Glomerular endothelial cell (primary cell): Measurements from ENCODE around the gene RHOH. TPM values are rescaled to one million over a fixed set of nuclear protein-coding genes. Genes with fewer than 3 reads are reported as not detected.
"Not testable (repeated sequence)": the region's sequence is repeated elsewhere in the genome, so short reads cannot be mapped to it uniquely, and the experiment has no call there.

Source experiments
- DNase-seq: peaks from one replicate; pipeline ENCODE4 v3.0.0-alpha.2; 2011; ENCODE audit warnings: low read depth, low spot score; ENCODE audit errors: extremely low read depth
- total RNA-seq: library from RNA; depleted of rRNA; stranded (reverse); fragments of >200 nt; gene quantifications from 2 replicates; pipeline ENCODE4 v1.2.3, GENCODE V29; 2015

Gene RHOH
- 0.82 TPM in 1 of 2 replicates, not detected in the other for total RNA-seq

- no peak for DNase-seq
Measured at GRCh38 chr4:40196724-40197281, at the start of gene RHOH. TSS of gene RHOH (plus strand) at chr4:40197031. CDS start at chr4:40243387, 46,356 bp downstream.

GRCh38 chr4:40147490-40147889, 49.3 kb upstream of the RHOH start:
- DNase-seq = not testable (repeated sequence)

GRCh38 chr4:40149960-40150385, 46.9 kb upstream of the RHOH start:
- peak; percentile 68 for DNase-seq

GRCh38 chr4:40150932-40151331, 45.9 kb upstream of the RHOH start:
- no peak for DNase-seq

- no peak for DNase-seq
Measured at GRCh38 chr4:40152637-40153036, 44.2 kb upstream of the RHOH start.

GRCh38 chr4:40157436-40157835, 39.4 kb upstream of the RHOH start:
- no peak for DNase-seq

- no peak for DNase-seq
Measured at GRCh38 chr4:40160258-40160657, 36.6 kb upstream of the RHOH start.

- no peak for DNase-seq
Measured at GRCh38 chr4:40164459-40164858, 32.4 kb upstream of the RHOH start.

- DNase-seq = no peak
Measured at GRCh38 chr4:40165916-40166315, 30.9 kb upstream of the RHOH start.

- no peak for DNase-seq
Measured at GRCh38 chr4:40168070-40168469, 28.8 kb upstream of the RHOH start.

GRCh38 chr4:40170588-40170987, 26.2 kb upstream of the RHOH start:
- no peak for DNase-seq

GRCh38 chr4:40173470-40173875, 23.4 kb upstream of the RHOH start:
- DNase-seq = no peak

GRCh38 chr4:40176602-40177001, 20.2 kb upstream of the RHOH start:
- no peak for DNase-seq

- no peak for DNase-seq
Measured at GRCh38 chr4:40177591-40177990, 19.2 kb upstream of the RHOH start.

- no peak for DNase-seq
Measured at GRCh38 chr4:40178672-40179071, 18.2 kb upstream of the RHOH start.

GRCh38 chr4:40179360-40179759, 17.5 kb upstream of the RHOH start:
- no peak for DNase-seq

- DNase-seq = peak; percentile 70
Measured at GRCh38 chr4:40180356-40180755, 16.5 kb upstream of the RHOH start.

GRCh38 chr4:40182001-40182400, 14.8 kb upstream of the RHOH start:
- DNase-seq = no peak

- no peak for DNase-seq
Measured at GRCh38 chr4:40182954-40183353, 13.9 kb upstream of the RHOH start.

- no peak for DNase-seq
Measured at GRCh38 chr4:40183615-40184411, 13.0 kb upstream of the RHOH start.

- no peak for DNase-seq
Measured at GRCh38 chr4:40185830-40186664, 10.8 kb upstream of the RHOH start.

- DNase-seq = no peak
Measured at GRCh38 chr4:40186665-40187014, 10.2 kb upstream of the RHOH start.
